Tibial nerve (tissue), 4 donors: ENCODE measurements around the gene SLX1A.
"Not testable (repeated sequence)": the region's sequence is repeated elsewhere in the genome, so short reads cannot be mapped to it uniquely, and the experiment has no call there.

Source experiments
- CTCF ChIP-seq, 5 experiments: fragments of 200-600 bp in 3 of 5; fragments of 450-650 bp in 2 of 5; sonication (generic) in 3 of 5; IDR thresholded peaks; one replicate each; pipeline ENCODE4 v1.5.1; 2016 to 2019; ENCODE audit warnings: antibody characterized with exemption in 5 of 5, mild to moderate bottlenecking in 3 of 5, moderate library complexity in 2 of 5
- EP300 ChIP-seq, 2 donors: sonication (generic); formaldehyde crosslinking; IDR thresholded peaks; one replicate each; pipeline ENCODE4 v1.6.1; 2017; ENCODE audit warnings: antibody characterized with exemption in 2 of 2, mild to moderate bottlenecking in 1 of 2
- POLR2A ChIP-seq, 2 donors: fragments of 450-650 bp; IDR thresholded peaks; one replicate each; pipeline ENCODE4 v1.6.1; 2017; ENCODE audit warnings: antibody characterized with exemption in 2 of 2, mild to moderate bottlenecking in 2 of 2, moderate library complexity in 2 of 2

- TF ChIP-seq CTCF, POLR2A, EP300 (IDR thresholded peaks at IDR 0.05): not testable (repeated sequence)
Measured at GRCh38 chr16:30205541-30206236, 12.0 kb downstream of the SLX1A start.
